ENCODE results near the gene SFXN2.

GRCh38 chr10:102713814-102714620 lies 419 bp upstream of the SFXN2 start, which contains the start of gene ARL3:
- TF ChIP-seq, protein P1, sequence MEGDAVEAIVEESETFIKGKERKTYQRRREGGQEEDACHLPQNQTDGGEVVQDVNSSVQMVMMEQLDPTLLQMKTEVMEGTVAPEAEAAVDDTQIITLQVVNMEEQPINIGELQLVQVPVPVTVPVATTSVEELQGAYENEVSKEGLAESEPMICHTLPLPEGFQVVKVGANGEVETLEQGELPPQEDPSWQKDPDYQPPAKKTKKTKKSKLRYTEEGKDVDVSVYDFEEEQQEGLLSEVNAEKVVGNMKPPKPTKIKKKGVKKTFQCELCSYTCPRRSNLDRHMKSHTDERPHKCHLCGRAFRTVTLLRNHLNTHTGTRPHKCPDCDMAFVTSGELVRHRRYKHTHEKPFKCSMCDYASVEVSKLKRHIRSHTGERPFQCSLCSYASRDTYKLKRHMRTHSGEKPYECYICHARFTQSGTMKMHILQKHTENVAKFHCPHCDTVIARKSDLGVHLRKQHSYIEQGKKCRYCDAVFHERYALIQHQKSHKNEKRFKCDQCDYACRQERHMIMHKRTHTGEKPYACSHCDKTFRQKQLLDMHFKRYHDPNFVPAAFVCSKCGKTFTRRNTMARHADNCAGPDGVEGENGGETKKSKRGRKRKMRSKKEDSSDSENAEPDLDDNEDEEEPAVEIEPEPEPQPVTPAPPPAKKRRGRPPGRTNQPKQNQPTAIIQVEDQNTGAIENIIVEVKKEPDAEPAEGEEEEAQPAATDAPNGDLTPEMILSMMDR (conservative IDR thresholded peaks at IDR 0.05): no peak; the same call in none of the 2 replicates
- TF ChIP-seq ZFX (IDR thresholded peaks at IDR 0.05): no peak; the same call in 1 of the 2 replicates

Data from C4-2B (cell line).